Activated T-cell treated with anti-CD3 and anti-CD28 coated beads for 4 hours (primary cell): ENCODE results near the gene MRPL42.
"Not testable (repeated sequence)": the region's sequence is repeated elsewhere in the genome, so short reads cannot be mapped to it uniquely, and the experiment has no call there.

Experiments used
- DNase-seq: peaks from one replicate; pipeline ENCODE4 v3.0.0-alpha.2; 2020

Gene MRPL42

GRCh38 chr12:93467351-93468007 is at the start of gene MRPL42:
TSS of gene MRPL42 (plus strand) at chr12:93467514. CDS start at chr12:93469286, 1,772 bp downstream.
- peak; percentile 92 for DNase-seq

- no peak for DNase-seq
Measured at GRCh38 chr12:93417967-93418480, 49.3 kb upstream of the MRPL42 start.

GRCh38 chr12:93419388-93420034 is 47.8 kb upstream of the MRPL42 start:
- no peak for DNase-seq

GRCh38 chr12:93422050-93422449 is 45.3 kb upstream of the MRPL42 start:
- DNase-seq = no peak

GRCh38 chr12:93425736-93426411 is 41.4 kb upstream of the MRPL42 start:
- no peak for DNase-seq

- DNase-seq = no peak
Measured at GRCh38 chr12:93426412-93426805, 40.9 kb upstream of the MRPL42 start.

GRCh38 chr12:93427779-93428564 is 39.3 kb upstream of the MRPL42 start:
- no peak for DNase-seq

GRCh38 chr12:93429448-93429847 is 37.9 kb upstream of the MRPL42 start:
- no peak for DNase-seq

- no peak for DNase-seq
Measured at GRCh38 chr12:93429852-93430251, 37.5 kb upstream of the MRPL42 start.

- no peak for DNase-seq
Measured at GRCh38 chr12:93430280-93430679, 37.0 kb upstream of the MRPL42 start.

GRCh38 chr12:93432031-93432430 is 35.3 kb upstream of the MRPL42 start:
- DNase-seq = not testable (repeated sequence)

- no peak for DNase-seq
Measured at GRCh38 chr12:93434256-93434865, 33.0 kb upstream of the MRPL42 start.

- DNase-seq = no peak
Measured at GRCh38 chr12:93438266-93439050, 28.9 kb upstream of the MRPL42 start.

GRCh38 chr12:93440043-93440835 is 27.1 kb upstream of the MRPL42 start:
- DNase-seq = no peak

GRCh38 chr12:93441081-93441616 is 26.2 kb upstream of the MRPL42 start:
- no peak for DNase-seq

GRCh38 chr12:93441617-93442410 is 25.5 kb upstream of the MRPL42 start, which contains the start of gene UBE2N:
TSS of gene UBE2N (minus strand) at chr12:93441947. CDS start at chr12:93441884, 63 bp downstream.
- DNase-seq = peak; percentile 95

- DNase-seq = no peak
Measured at GRCh38 chr12:93442411-93443340, 24.6 kb upstream of the MRPL42 start.

GRCh38 chr12:93443576-93443975 is 23.7 kb upstream of the MRPL42 start:
- no peak for DNase-seq
